ENCODE measurements around the gene NTN1.
A peak's percentile ranks its signal among the peaks of the same experiment; 100 is the strongest.

- TF ChIP-seq, protein P1, sequence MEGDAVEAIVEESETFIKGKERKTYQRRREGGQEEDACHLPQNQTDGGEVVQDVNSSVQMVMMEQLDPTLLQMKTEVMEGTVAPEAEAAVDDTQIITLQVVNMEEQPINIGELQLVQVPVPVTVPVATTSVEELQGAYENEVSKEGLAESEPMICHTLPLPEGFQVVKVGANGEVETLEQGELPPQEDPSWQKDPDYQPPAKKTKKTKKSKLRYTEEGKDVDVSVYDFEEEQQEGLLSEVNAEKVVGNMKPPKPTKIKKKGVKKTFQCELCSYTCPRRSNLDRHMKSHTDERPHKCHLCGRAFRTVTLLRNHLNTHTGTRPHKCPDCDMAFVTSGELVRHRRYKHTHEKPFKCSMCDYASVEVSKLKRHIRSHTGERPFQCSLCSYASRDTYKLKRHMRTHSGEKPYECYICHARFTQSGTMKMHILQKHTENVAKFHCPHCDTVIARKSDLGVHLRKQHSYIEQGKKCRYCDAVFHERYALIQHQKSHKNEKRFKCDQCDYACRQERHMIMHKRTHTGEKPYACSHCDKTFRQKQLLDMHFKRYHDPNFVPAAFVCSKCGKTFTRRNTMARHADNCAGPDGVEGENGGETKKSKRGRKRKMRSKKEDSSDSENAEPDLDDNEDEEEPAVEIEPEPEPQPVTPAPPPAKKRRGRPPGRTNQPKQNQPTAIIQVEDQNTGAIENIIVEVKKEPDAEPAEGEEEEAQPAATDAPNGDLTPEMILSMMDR (IDR thresholded peaks at IDR 0.05) = peak; percentile 31 to 61 (median 49)
- TF ChIP-seq POLR2A (IDR thresholded peaks at IDR 0.05) = no peak
Observed at GRCh38 chr17:8994319-8994718, 27.0 kb upstream of the NTN1 start.

Data from testis (tissue), 2 donors.